Thymus (tissue), 11 donors: ENCODE results near the gene COX19. TPM values are rescaled to one million over a fixed set of nuclear protein-coding genes. Genes with fewer than 3 reads are reported as not detected.

Source experiments
- DNase-seq, 9 donors: peaks; one replicate each; pipeline ENCODE4 v3.0.0-alpha.2; 2013; ENCODE audit warnings: low spot score in 9 of 9, low read depth in 6 of 9, missing footprints in 1 of 9
- H3K27ac ChIP-seq, 2 donors: one replicate each; pipeline ENCODE4 v1.5.1; 2013; ENCODE audit warnings: control low read depth in 1 of 2, low read depth in 1 of 2, low read length in 1 of 2, mild to moderate bottlenecking in 1 of 2, moderate library complexity in 1 of 2
- H3K27me3 ChIP-seq, 2 donors: one replicate each; pipeline ENCODE4 v1.5.1; 2013; ENCODE audit warnings: low read length in 1 of 2; ENCODE audit not compliant: control insufficient read depth in 2 of 2, insufficient read depth in 1 of 2
- H3K36me3 ChIP-seq, 2 donors: one replicate each; pipeline ENCODE4 v1.5.1; 2013; ENCODE audit warnings: low read length in 1 of 2, mild to moderate bottlenecking in 1 of 2, moderate library complexity in 1 of 2; ENCODE audit not compliant: control insufficient read depth in 2 of 2, insufficient read depth in 2 of 2
- H3K4me1 ChIP-seq, 2 donors: one replicate each; pipeline ENCODE4 v1.5.1; 2013; ENCODE audit warnings: low read length in 2 of 2; ENCODE audit not compliant: control insufficient read depth in 2 of 2, insufficient read depth in 2 of 2
- H3K4me3 ChIP-seq, 2 donors: one replicate each; pipeline ENCODE4 v1.5.1; 2013; ENCODE audit warnings: low read length in 2 of 2, control low read depth in 1 of 2, mild to moderate bottlenecking in 1 of 2
- H3K9me3 ChIP-seq, 2 donors: one replicate each; pipeline ENCODE4 v1.5.1; 2013; ENCODE audit warnings: low read length in 1 of 2, mild to moderate bottlenecking in 1 of 2; ENCODE audit not compliant: control insufficient read depth in 2 of 2, insufficient read depth in 1 of 2
- WGBS: extraction: QIAGEN DNeasy Blood & Tissue Kit; methylation state at CpG from one replicate; pipeline ENCODE4 v1.1.7; 2013; 5-methylcytosine and 5-hydroxymethylcytosine counted together
- polyA plus RNA-seq: library from polyadenylated mRNA; stranded (reverse); fragments of 200-250 nt; gene quantifications from one replicate; pipeline ENCODE4 v1.2.3, GENCODE V29; 2013
- total RNA-seq: library from RNA; stranded (reverse); fragments of 120-200 nt; gene quantifications from one replicate; pipeline ENCODE4 v1.2.4, GENCODE V29; 2013
- donor health status: healthy.

COX19 gene
- total and polyA plus RNA-seq, 2 donors = 6.9 to 11.6 TPM

GRCh38 chr7:968205-969105 lies 6.9 kb downstream of the COX19 start:
- Histone ChIP-seq H3K9me3 (no peaks in the 10 kb centered on the region), H3K4me1 (peaks cover 6 to 23% of the 10 kb centered on the region in 2 donors), H3K36me3 (peaks cover 56 to 58% of the 10 kb centered on the region in 2 donors), H3K4me3 (no peak overlapping the region), H3K27me3 (peaks cover 2 to 14% of the 10 kb centered on the region in 2 donors), H3K27ac (no peak overlapping the region)
- no peak for DNase-seq
- 97% methylated on average over 24 of the region's 24 CpGs for WGBS

- H3K27me3 ChIP-seq = peaks cover 2 to 24% of the 10 kb centered on the region in 2 donors
- WGBS = 96% methylated on average over 39 of the region's 39 CpGs
- peaks cover 10 to 26% of the 10 kb centered on the region in 2 donors for H3K4me1 ChIP-seq
- DNase-seq = no peak
- H3K9me3 ChIP-seq = no peaks in the 10 kb centered on the region
- peaks cover 51 to 52% of the 10 kb centered on the region in 2 donors for H3K36me3 ChIP-seq
- H3K4me3 ChIP-seq = no peak overlapping the region
- H3K27ac ChIP-seq = no peak overlapping the region
Measured at GRCh38 chr7:967361-968082, 7.8 kb downstream of the COX19 start.

GRCh38 chr7:966291-967069 lies 8.9 kb downstream of the COX19 start:
- H3K27ac ChIP-seq = no peak overlapping the region
- peaks cover 2 to 27% of the 10 kb centered on the region in 2 donors for H3K27me3 ChIP-seq
- DNase-seq = no peak
- 90% methylated on average over 22 of the region's 22 CpGs for WGBS
- H3K9me3 ChIP-seq = no peaks in the 10 kb centered on the region
- no peak overlapping the region for H3K4me3 ChIP-seq
- peaks cover 42 to 44% of the 10 kb centered on the region in 2 donors for H3K36me3 ChIP-seq
- peaks cover 10 to 26% of the 10 kb centered on the region in 2 donors for H3K4me1 ChIP-seq

GRCh38 chr7:964401-965231 lies 10.7 kb downstream of the COX19 start:
- no peak for DNase-seq
- WGBS = 66% methylated on average over 27 of the region's 27 CpGs
- no peak overlapping the region for H3K27ac ChIP-seq
- H3K9me3 ChIP-seq = no peaks in the 10 kb centered on the region
- no peak overlapping the region for H3K4me3 ChIP-seq
- H3K27me3 ChIP-seq = peaks cover 2 to 27% of the 10 kb centered on the region in 2 donors
- peaks cover 10 to 26% of the 10 kb centered on the region in 2 donors for H3K4me1 ChIP-seq
- peaks cover 29 to 31% of the 10 kb centered on the region in 2 donors for H3K36me3 ChIP-seq

GRCh38 chr7:963236-964078 lies 11.9 kb downstream of the COX19 start:
- Histone ChIP-seq H3K27me3 (peaks cover 2 to 33% of the 10 kb centered on the region in 2 donors), H3K9me3 (no peaks in the 10 kb centered on the region), H3K4me1 (peaks cover 10 to 26% of the 10 kb centered on the region in 2 donors), H3K27ac (no peak overlapping the region), H3K4me3 (no peak overlapping the region), H3K36me3 (peaks cover 18 to 20% of the 10 kb centered on the region in 2 donors)
- peak in 2 of 9 donors; percentile 22 to 42 for DNase-seq
- WGBS = 12% methylated on average over 37 of the region's 37 CpGs

GRCh38 chr7:962401-963081 lies 12.8 kb downstream of the COX19 start:
- H3K9me3 ChIP-seq = no peaks in the 10 kb centered on the region
- H3K27me3 ChIP-seq = peaks cover 2 to 40% of the 10 kb centered on the region in 2 donors
- 97% methylated on average over 17 of the region's 17 CpGs for whole genome bisulfite sequencing
- H3K4me1 ChIP-seq = peaks cover 10 to 26% of the 10 kb centered on the region in 2 donors
- no peak overlapping the region for H3K4me3 ChIP-seq
- no peak for DNase-seq
- H3K27ac ChIP-seq = no peak overlapping the region
- peaks cover 8 to 11% of the 10 kb centered on the region in 2 donors for H3K36me3 ChIP-seq

- Histone ChIP-seq H3K4me3 (no peak overlapping the region), H3K27me3 (peaks cover 2 to 47% of the 10 kb centered on the region in 2 donors), H3K36me3 (peaks cover 3 to 4% of the 10 kb centered on the region in 2 donors), H3K27ac (no peak overlapping the region), H3K9me3 (no peaks in the 10 kb centered on the region), H3K4me1 (peaks cover 10 to 26% of the 10 kb centered on the region in 2 donors)
- WGBS = 96% methylated on average over 37 of the region's 37 CpGs
- DNase-seq = no peak
Measured at GRCh38 chr7:961546-962400, 13.6 kb downstream of the COX19 start.
